CD4-positive, alpha-beta T cell treated with Interleukin-6 for 4 hours (primary cell): Measurements from ENCODE around the gene L1CAM.

ENCODE experiments used
- DNase-seq: peaks from one replicate; pipeline ENCODE4 v3.0.0-alpha.2; 2020; ENCODE audit warnings: mixed read lengths

L1CAM gene

GRCh38 chrX:153862369-153863250 lies 23.4 kb downstream of the L1CAM start:
- DNase-seq = no peak

GRCh38 chrX:153861733-153862310 lies 24.2 kb downstream of the L1CAM start:
- DNase-seq = no peak

DNA sequence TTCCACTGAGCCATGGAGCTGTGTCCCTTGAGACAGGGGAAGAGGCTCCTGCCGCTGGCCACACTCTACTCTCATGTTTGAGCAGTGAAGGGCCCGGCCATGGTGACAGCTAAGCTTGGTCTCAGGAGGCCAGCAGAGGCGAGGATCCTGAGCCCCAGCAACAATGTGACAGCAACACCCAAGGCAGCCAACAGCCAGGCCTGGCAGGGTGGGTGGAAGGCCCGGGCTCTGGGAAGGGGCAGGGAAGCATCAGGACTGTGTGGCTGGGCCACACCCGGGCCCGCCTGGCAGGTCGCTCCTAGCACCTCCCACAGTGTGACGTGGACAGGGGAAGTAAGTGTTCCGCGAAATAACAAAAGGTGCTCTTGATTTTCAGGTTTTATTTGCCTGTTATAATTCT lies 24.8 kb downstream of the L1CAM start:
- DNase-seq = no peak

DNA sequence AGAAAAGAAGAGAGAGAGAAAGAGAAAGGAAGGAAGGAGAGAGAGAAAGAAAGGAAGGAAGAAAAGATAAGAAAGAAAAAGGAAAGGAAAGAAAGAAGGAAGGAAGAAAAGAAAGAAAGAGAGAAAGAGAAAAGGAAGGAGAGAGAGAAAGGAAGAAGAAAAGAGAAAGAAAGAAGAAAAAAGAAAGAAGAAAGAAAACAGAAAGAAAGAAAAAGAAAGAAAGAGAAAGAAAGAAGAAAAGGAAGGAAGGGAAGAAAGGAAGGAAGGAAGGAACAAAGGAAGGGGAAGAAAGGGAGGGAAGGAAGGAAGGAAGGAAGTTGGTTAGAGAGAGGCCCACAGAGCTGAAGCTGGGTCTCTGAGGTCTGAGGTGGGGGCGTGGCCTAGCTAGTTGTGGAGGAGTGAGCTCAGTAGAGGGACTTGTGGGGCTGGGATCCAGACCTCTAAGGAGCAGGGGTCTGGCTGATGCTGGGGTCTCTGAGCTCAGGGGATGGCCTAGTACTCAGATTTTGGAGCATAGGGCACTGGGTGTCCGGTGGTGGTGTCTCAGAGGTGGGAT lies 28.5 kb downstream of the L1CAM start:
- no peak for DNase-seq

DNA sequence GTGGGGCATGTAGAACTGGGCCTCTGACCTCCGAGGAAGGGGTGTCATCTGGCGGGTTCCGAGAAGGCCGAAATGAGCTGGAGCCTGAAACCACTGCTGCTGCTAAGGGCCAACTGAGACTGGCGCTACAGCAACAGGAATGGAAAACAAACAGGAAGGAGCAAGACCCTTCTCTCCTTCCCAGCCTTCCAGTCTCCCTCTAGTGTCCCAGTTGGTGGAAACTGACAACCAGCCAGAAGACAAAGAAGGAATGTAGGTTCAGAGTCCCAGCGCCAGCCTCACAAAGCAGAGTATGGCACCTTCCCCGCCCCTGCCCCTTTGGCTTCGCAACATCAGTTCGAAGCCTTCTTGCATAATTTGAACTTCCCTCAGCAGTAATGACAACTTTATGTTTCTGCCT lies 31.3 kb downstream of the L1CAM start:
- DNase-seq = no peak

DNA sequence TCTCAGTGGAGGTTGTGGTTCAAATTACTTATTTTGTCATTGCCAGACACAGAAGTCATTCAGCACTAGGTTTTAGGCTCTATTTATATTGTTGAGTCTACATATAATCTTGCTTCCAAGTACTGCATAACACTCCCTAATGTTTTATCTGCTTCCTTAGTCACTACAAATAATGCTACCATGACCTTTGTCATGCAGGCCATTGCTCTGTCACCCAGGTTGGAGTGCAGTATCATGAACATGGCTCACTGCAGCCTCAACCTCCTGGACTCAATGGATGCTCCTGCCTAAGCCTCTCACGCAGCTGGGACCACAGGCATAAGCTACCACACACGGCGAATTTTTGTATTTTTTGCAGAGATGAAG lies 32.1 kb downstream of the L1CAM start:
- no peak for DNase-seq

DNA sequence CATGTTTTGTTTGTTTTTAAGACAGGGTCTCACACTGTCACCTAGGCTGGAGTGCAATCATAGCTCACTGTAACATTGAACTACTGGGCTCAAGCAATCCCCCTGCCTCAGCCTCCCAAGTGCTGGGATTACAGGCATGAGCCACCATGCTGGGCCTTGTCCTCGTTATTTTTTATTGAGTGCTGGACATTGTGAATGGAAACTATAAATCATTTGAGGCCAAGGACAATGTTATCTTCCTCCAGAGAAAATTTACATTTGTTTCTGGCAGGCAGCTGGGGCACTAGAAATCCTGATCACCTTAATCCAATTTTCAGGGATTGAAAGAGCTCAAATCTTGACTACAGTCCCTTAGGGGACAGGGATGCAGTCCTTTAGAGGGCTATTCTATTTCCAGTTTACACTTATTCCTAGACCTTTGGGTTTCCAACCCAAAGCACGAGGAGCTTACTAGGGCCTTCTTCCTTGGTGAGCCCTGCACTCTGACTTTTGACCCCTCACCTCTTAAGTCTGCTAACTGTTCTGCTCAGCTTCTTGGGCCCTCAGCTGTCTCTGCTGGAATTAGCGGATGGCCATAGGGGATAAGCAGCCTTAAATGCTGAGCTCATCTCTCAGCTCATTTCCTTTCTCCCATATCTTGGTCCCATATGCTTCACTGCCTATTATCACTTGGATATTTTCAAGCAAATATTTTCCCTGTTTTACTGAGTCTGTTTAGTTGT lies 32.6 kb downstream of the L1CAM start:
- DNase-seq = no peak

- DNase-seq = no peak
Measured at GRCh38 chrX:153851981-153852380, 34.0 kb downstream of the L1CAM start.

DNA sequence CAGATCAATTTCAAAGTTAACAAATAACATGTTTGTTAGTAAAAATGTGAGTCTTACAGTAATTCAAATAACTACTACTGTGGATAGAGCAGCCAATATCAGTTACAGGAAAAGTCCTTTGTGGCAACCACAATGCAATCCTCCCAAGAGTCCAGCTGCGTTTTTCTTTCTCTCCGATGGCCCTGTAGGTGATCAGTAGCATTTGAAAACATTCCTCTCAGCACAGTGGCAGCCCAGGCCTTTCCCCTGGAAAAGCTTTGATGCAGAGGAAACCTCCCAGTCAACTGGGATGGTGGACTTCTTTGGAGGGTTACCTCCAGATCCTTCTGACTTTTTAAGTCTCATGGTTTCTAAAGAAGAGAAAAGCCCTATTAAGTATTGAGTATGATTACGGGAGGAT lies 37.6 kb downstream of the L1CAM start:
- no peak for DNase-seq

DNA sequence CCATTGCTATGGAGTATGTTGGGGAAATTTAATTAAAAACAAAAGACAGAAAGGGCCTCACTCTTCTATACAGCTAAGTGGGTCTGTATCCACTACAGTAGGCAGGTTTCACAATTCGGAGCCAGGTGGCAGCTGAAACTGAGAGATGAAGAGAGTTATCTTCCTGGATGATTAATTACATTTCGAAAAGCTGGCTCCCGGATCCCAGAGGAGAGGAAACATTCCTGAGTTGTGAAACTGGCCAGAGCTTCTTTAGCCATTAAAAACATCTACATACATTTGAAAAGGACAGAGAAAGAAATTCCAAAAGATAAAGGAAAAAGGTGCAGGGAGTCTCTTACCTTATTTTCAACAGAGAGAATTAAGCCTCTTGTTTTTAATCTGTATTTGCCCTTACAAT lies 40.1 kb downstream of the L1CAM start:
- no peak for DNase-seq

- DNase-seq = no peak
Measured at GRCh38 chrX:153845195-153845594, 40.8 kb downstream of the L1CAM start.

GRCh38 chrX:153844509-153845082 lies 41.4 kb downstream of the L1CAM start:
- no peak for DNase-seq

GRCh38 chrX:153836921-153837320 lies 49.1 kb downstream of the L1CAM start:
- DNase-seq = no peak

- DNase-seq = no peak
Measured at GRCh38 chrX:153832728-153833127, 53.2 kb downstream of the L1CAM start.

DNA sequence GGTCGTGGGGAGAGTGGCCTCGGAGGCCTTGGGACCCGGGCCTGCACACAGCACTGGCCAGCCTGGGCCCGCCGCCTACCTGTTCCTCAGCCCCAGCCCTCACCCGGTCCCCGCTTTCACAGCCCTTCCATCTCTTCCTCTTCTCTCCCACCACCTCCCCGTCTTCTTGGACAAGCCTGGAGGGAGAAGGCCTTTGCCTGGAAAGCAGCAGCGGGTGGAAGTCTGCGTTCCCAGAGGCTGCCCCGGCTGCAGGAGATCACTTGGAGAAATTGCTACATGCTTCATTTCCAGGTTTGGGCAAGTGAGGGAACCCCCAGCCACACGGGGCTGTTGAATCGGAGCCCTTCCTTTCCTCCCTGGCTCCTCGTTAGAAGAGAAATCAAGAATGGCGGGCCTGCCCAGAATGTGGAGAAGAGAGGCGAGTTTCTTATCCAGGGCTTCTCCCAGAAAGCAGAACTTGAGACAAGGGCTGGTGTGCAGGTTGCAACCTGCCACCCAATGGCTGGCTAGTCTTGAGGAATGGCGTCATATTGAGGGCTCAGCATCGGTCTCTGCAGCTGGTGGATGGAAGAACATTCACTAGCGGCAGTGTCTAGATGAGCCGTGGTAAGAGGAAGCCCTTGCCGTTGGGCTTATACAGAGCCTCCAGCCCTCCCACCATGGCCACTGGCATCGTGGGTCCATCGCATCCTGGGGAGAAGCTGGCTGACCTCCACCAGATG lies 54.4 kb downstream of the L1CAM start:
- DNase-seq = no peak

DNA sequence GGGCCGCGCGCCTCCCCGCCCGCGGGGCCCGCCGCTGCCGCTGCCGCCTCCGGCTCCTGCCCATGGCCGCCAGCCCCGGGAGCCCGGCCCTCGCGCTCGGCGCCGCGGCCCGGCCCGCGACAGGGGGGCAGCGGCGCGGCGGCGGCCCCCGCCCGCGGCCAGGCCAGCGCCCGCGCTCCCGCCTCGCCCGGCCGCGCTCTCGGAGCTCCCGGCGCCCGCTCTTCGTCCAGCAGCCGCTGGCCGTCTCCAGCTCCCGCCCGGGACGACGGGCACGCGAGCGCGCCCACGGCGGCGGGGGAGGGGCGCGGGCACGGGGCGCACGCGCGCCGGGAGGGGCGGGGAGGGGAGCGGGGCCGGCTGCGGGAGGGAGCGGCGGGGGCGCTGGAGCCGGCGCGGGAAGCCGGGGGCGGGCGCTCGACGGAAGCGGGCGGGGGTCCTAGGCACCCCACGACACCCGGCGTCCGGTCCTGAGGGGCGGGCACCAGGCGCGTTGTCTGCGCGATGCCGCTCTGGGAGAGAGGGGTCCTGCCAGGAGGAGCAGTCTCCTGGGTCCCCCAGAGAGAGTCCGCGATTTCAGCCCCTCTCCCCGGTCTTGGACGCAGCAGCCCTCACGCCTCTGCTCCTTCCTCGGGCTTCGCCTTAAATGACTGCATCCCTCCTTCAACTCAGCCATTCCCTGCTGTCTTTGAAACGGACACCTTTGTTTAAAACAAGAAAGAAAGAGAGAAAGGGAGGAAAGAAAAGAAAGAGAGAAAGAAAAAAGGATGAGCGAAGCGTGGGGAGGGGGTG lies 55.1 kb downstream of the L1CAM start:
- DNase-seq = no peak

DNA sequence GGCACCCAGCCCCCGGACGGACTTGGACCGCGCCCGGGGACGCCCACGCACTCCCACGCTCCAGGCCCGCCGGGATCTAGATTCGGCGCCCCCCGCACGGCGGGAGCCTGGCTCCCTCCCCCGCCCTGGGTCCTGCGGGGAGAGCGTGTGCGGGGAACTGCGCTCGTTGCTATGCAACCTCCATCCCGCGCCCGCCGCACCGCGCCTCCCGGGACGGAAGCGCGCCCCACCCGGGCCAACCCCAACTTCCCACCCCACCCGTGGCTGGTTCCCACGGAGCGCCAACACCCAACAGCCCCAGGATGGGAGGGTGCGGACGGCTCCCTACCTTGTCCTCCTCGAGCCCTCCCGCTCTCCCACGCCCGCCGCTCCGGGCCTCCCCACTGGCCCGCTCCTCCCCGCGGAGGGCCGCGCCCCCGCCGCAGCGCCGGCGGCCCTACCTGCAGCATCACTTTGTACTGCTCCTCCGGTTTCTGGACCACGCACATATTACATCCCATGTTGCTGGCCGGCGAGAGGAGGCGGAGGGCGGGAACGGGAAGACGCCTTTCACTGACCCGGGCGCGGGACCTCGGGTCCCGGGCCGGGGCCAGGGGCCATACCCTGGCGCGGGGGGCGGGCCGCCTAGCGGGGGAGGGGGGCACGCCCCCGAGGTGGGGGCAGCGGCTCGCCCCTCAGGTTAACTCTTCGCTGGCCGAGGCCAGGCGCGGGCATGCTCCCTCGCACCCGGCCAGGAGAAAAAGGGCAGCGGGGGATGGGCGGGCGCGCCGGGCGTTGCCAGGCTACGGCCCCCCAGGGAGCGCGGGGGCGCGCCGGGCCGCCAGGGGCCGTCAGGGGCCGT lies 56.0 kb downstream of the L1CAM start, which contains the start of gene PDZD4:
PDZD4 (minus strand) TSS at position 746 of the 841 bp plus-strand sequence; CDS start at position 500, 246 bp downstream.
- DNase-seq = no peak

- no peak for DNase-seq
Measured at GRCh38 chrX:153829549-153829798, 56.5 kb downstream of the L1CAM start.

- DNase-seq = no peak
Measured at GRCh38 chrX:153828723-153829548, 57.0 kb downstream of the L1CAM start.

DNA sequence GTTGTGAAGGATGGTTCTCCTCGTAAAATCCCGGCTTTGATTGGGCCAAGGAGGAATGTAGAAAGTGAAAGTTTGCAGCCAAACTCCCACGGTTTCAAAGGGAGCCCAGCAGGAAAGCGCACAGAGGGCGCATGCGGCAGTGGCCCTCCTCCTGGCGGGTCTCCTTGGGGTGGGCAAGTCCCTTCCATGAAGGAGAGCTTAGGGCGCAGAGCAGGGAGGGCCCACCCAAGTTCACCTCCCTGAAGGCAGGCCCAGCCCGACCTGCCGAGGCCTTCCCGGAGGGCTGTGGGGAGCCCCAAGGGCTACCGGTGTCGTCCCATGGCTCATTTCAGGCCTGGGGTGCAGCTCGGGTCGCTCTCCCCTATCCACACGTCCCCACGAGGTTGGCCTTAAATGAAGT lies 57.7 kb downstream of the L1CAM start:
- no peak for DNase-seq
